Measurements from ENCODE around the gene PCBD1.
"Not testable (repeated sequence)": the region's sequence is repeated elsewhere in the genome, so short reads cannot be mapped to it uniquely, and the experiment has no call there.

Gene PCBD1

DNA sequence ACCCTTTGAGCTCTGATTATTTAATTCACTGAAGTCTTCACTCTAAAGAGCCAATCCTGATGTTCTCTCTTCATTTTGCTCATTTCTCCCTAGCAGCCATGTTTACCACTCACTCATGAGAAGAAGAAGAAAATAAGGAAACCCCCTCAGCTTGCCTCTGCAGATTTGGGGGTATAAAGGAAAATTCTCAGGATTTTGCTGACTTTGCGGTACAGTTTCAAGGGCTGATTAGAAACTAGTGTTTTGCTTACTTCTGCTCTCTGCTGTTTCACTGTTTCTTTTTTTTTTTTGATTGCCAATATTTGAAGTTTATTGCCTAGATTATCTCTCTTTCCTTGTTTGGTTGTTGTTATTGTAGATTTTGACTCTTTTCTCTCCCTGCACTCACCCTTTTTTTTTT, 23.4 kb downstream of the PCBD1 start:
- Histone ChIP-seq H3K9me3 (ENCODE audit: control insufficient read depth, low read length) (no peaks in the 10 kb centered on the region), H3K27me3 (replicated peaks; ENCODE audit: control insufficient read depth, insufficient read depth, low read length, poor library complexity, severe bottlenecking) (no peaks in the 10 kb centered on the region), H3K4me3 (ENCODE audit: insufficient read depth, low read depth, low read length, poor library complexity, severe bottlenecking) (no peak overlapping the region)

GRCh38 chr10:70863470-70864160, 24.8 kb downstream of the PCBD1 start:
- Histone ChIP-seq H3K9me3 (ENCODE audit: control insufficient read depth, low read length) (no peaks in the 10 kb centered on the region), H3K27ac (ENCODE audit: insufficient read depth, low read length, poor library complexity, severe bottlenecking) (no peak overlapping the region), H3K36me3 (ENCODE audit: control insufficient read depth, insufficient read depth, low read length) (peaks cover 19% of the 10 kb centered on the region), H3K27me3 (replicated peaks; ENCODE audit: control insufficient read depth, insufficient read depth, low read length, poor library complexity, severe bottlenecking) (no peaks in the 10 kb centered on the region), H3K4me1 (ENCODE audit: control insufficient read depth, insufficient read depth, low read length, poor library complexity, severe bottlenecking) (no peaks in the 10 kb centered on the region), H3K4me3 (ENCODE audit: insufficient read depth, low read depth, low read length, poor library complexity, severe bottlenecking) (no peak overlapping the region)
- no peak for DNase-seq

More for the DNA sequence above, 23.4 kb downstream of the PCBD1 start:
- H3K27ac ChIP-seq (ENCODE audit: insufficient read depth, low read length, poor library complexity, severe bottlenecking) = no peak overlapping the region
- peaks cover 15% of the 10 kb centered on the region for H3K36me3 ChIP-seq (ENCODE audit: control insufficient read depth, insufficient read depth, low read length)
- DNase-seq = no peak
- no peaks in the 10 kb centered on the region for H3K4me1 ChIP-seq (ENCODE audit: control insufficient read depth, insufficient read depth, low read length, poor library complexity, severe bottlenecking)

- not testable (repeated sequence) for H3K27ac ChIP-seq (ENCODE audit: insufficient read depth, low read length, poor library complexity, severe bottlenecking); H3K27me3 ChIP-seq (replicated peaks; ENCODE audit: control insufficient read depth, insufficient read depth, low read length, poor library complexity, severe bottlenecking); H3K4me3 ChIP-seq (ENCODE audit: insufficient read depth, low read depth, low read length, poor library complexity, severe bottlenecking); H3K9me3 ChIP-seq (ENCODE audit: control insufficient read depth, low read length); H3K4me1 ChIP-seq (ENCODE audit: control insufficient read depth, insufficient read depth, low read length, poor library complexity, severe bottlenecking); DNase-seq
- peaks cover 19% of the 10 kb centered on the region for H3K36me3 ChIP-seq (ENCODE audit: control insufficient read depth, insufficient read depth, low read length)
Observed at GRCh38 chr10:70861495-70862197, 26.7 kb downstream of the PCBD1 start.

DNA sequence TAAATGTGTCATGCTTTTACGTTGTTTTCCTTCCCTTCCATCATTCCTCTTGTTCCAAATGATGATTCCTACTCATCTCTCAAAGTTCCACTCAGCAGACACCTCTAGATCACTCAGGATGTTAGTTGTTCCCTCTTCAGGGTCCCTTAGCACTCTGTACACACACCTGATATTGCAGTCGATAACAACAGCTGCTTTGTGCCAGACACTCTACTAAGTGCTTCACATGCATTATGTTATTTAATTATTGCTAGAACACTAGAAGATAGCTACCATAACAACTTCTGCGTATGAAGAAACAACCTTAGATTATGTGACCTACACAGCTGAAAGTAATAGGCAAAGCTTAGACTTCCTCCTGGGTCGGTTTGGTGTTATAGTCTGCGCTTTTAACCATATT, 29.6 kb downstream of the PCBD1 start:
- H3K27ac ChIP-seq (ENCODE audit: insufficient read depth, low read length, poor library complexity, severe bottlenecking) = no peak overlapping the region
- H3K27me3 ChIP-seq (replicated peaks; ENCODE audit: control insufficient read depth, insufficient read depth, low read length, poor library complexity, severe bottlenecking) = no peaks in the 10 kb centered on the region
- H3K9me3 ChIP-seq (ENCODE audit: control insufficient read depth, low read length) = no peaks in the 10 kb centered on the region
- H3K4me3 ChIP-seq (ENCODE audit: insufficient read depth, low read depth, low read length, poor library complexity, severe bottlenecking) = no peak overlapping the region
- H3K4me1 ChIP-seq (ENCODE audit: control insufficient read depth, insufficient read depth, low read length, poor library complexity, severe bottlenecking) = no peaks in the 10 kb centered on the region
- DNase-seq = no peak
- H3K36me3 ChIP-seq (ENCODE audit: control insufficient read depth, insufficient read depth, low read length) = peaks cover 26% of the 10 kb centered on the region

DNA sequence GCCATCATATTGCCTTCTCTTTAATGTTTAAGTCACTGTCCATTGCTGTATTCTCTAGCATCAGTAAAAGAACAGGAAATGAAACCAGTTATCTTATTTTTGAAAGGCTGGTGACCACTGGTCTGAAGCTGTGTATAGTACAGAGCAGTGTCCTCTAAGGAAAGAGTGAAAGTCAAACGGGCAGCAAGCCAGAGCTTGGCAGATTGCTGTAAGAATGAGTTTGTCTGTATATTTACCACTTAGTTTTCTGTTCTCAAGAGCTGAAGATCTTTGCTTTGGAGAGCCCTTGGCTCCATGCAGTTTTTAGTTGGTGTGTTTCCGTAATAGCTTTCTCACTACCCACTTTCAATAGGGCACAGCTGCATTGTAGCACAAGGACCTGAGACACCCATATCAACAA, 31.9 kb downstream of the PCBD1 start:
- DNase-seq = no peak

GRCh38 chr10:70853457-70853856, 34.9 kb downstream of the PCBD1 start:
- H3K4me1 ChIP-seq (ENCODE audit: control insufficient read depth, insufficient read depth, low read length, poor library complexity, severe bottlenecking) = no peaks in the 10 kb centered on the region
- no peaks in the 10 kb centered on the region for H3K27me3 ChIP-seq (replicated peaks; ENCODE audit: control insufficient read depth, insufficient read depth, low read length, poor library complexity, severe bottlenecking)
- no peak overlapping the region for H3K4me3 ChIP-seq (ENCODE audit: insufficient read depth, low read depth, low read length, poor library complexity, severe bottlenecking)
- H3K36me3 ChIP-seq (ENCODE audit: control insufficient read depth, insufficient read depth, low read length) = peaks cover 14% of the 10 kb centered on the region
- no peak for DNase-seq
- no peaks in the 10 kb centered on the region for H3K9me3 ChIP-seq (ENCODE audit: control insufficient read depth, low read length)
- H3K27ac ChIP-seq (ENCODE audit: insufficient read depth, low read length, poor library complexity, severe bottlenecking) = no peak overlapping the region

More for the DNA sequence above, 31.9 kb downstream of the PCBD1 start:
- Histone ChIP-seq H3K9me3 (ENCODE audit: control insufficient read depth, low read length) (no peaks in the 10 kb centered on the region), H3K27me3 (replicated peaks; ENCODE audit: control insufficient read depth, insufficient read depth, low read length, poor library complexity, severe bottlenecking) (no peaks in the 10 kb centered on the region), H3K36me3 (ENCODE audit: control insufficient read depth, insufficient read depth, low read length) (peaks cover 27% of the 10 kb centered on the region), H3K4me3 (ENCODE audit: insufficient read depth, low read depth, low read length, poor library complexity, severe bottlenecking) (no peak overlapping the region), H3K4me1 (ENCODE audit: control insufficient read depth, insufficient read depth, low read length, poor library complexity, severe bottlenecking) (no peaks in the 10 kb centered on the region), H3K27ac (ENCODE audit: insufficient read depth, low read length, poor library complexity, severe bottlenecking) (no peak overlapping the region)

- Histone ChIP-seq H3K4me1 (ENCODE audit: control insufficient read depth, insufficient read depth, low read length, poor library complexity, severe bottlenecking) (no peaks in the 10 kb centered on the region), H3K9me3 (ENCODE audit: control insufficient read depth, low read length) (no peaks in the 10 kb centered on the region), H3K36me3 (ENCODE audit: control insufficient read depth, insufficient read depth, low read length) (peaks cover 14% of the 10 kb centered on the region), H3K4me3 (ENCODE audit: insufficient read depth, low read depth, low read length, poor library complexity, severe bottlenecking) (no peak overlapping the region), H3K27ac (ENCODE audit: insufficient read depth, low read length, poor library complexity, severe bottlenecking) (no peak overlapping the region), H3K27me3 (replicated peaks; ENCODE audit: control insufficient read depth, insufficient read depth, low read length, poor library complexity, severe bottlenecking) (no peaks in the 10 kb centered on the region)
- no peak for DNase-seq
Observed at GRCh38 chr10:70853038-70853437, 35.3 kb downstream of the PCBD1 start.

DNA sequence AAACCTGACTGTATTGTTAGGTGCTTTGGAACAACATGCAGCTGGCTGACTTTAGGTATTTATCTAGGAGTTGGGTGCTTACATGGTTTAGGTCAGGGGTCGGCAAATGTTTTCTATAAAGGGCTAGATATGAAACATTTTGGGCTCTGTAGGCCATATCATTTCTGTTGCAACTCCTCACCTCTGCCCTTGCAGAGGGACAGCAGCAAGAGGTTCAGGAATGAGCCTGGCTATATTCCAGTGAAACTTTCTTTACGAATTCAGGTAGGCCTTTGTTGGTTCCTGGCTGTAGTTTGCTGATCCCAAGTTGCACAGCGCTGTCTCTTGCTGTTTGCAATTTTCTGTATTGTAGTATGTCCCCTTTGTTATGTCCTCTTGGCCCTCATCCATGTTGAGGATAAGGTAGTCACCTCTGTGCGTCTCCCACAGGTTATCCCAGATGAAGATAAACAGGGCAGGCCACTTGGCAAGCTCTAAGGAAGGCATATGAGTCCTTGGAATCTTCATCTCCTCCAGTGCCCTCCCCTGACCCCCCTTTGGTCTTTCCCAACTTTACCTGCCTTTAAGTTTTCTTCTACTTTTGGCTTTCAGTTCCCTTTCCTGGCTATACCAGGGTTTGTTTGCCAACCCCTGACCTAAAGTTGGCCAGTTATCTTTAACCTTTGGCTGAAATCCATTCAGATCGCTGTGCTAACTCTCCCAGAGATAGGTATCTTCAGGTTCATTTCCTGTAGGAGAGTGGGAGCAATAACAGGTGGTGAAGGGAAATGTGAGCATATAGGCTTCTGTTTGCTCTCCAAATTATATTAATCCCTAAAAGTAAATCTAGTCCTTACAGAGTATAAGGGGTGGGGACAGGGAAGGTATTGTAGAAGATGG, 36.5 kb downstream of the PCBD1 start:
- Histone ChIP-seq H3K4me1 (ENCODE audit: control insufficient read depth, insufficient read depth, low read length, poor library complexity, severe bottlenecking) (no peaks in the 10 kb centered on the region), H3K27me3 (replicated peaks; ENCODE audit: control insufficient read depth, insufficient read depth, low read length, poor library complexity, severe bottlenecking) (no peaks in the 10 kb centered on the region), H3K9me3 (ENCODE audit: control insufficient read depth, low read length) (no peaks in the 10 kb centered on the region), H3K36me3 (ENCODE audit: control insufficient read depth, insufficient read depth, low read length) (peaks cover 14% of the 10 kb centered on the region), H3K27ac (ENCODE audit: insufficient read depth, low read length, poor library complexity, severe bottlenecking) (no peak overlapping the region), H3K4me3 (ENCODE audit: insufficient read depth, low read depth, low read length, poor library complexity, severe bottlenecking) (no peak overlapping the region)
- DNase-seq = no peak

- no peaks in the 10 kb centered on the region for H3K9me3 ChIP-seq (ENCODE audit: control insufficient read depth, low read length)
- H3K27me3 ChIP-seq (replicated peaks; ENCODE audit: control insufficient read depth, insufficient read depth, low read length, poor library complexity, severe bottlenecking) = no peaks in the 10 kb centered on the region
- H3K4me1 ChIP-seq (ENCODE audit: control insufficient read depth, insufficient read depth, low read length, poor library complexity, severe bottlenecking) = no peaks in the 10 kb centered on the region
- DNase-seq = no peak
- H3K36me3 ChIP-seq (ENCODE audit: control insufficient read depth, insufficient read depth, low read length) = peaks cover 19% of the 10 kb centered on the region
- no peak overlapping the region for H3K27ac ChIP-seq (ENCODE audit: insufficient read depth, low read length, poor library complexity, severe bottlenecking)
- no peak overlapping the region for H3K4me3 ChIP-seq (ENCODE audit: insufficient read depth, low read depth, low read length, poor library complexity, severe bottlenecking)
Observed at GRCh38 chr10:70850097-70850496, 38.3 kb downstream of the PCBD1 start.
